HG03280 (cell line): ENCODE measurements around the gene ARIH2.
"Not testable (repeated sequence)": the region's sequence is repeated elsewhere in the genome, so short reads cannot be mapped to it uniquely, and the experiment has no call there.

Experiments used
- ATAC-seq: cut with Tn5 transposase; IDR thresholded peaks from one replicate; pipeline ENCODE4 v1.9.1; 2021; ENCODE audit warnings: mild to moderate bottlenecking, moderate library complexity; ENCODE audit not compliant: unreplicated experiment

Gene ARIH2

DNA sequence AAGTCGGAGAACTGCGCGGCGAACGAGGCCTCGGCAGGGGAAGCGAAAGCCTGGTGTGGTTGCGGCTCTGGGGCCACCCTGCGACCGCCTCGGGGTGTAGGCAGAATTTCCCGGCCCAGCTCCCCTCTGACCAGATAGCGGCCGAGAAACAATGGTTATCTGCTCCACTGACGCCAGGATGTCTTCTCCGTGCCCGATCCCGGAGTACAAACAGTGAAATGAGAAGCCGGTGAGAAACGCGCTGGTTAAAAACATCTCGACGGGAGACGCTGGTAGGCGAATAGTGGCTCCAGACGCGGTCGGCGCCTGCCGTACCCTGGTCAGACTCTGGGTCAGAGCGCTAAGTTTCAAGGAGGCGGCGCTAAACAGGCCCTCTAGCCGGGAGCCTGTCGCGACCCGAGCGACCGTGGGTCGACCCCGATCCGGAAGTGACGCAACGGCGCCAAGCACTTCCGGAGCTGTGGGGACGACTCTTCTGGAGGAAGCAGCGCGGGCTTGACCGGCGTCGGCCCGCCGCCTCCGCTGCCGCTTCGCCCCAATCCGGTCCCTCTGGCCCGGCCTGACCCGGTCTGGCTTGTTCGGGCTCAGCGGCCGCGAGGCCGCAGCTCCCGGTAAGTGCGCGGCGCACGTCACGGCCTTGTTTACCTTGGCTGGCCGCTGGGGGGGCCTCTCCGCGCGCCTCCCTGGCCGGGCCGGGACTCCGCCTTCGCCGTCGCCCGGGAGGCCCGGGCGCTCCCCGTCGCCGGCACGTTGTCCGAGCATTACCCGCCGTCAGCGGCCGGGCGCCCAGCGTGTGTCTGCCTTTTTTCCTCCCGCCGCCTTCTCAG is at the start of gene ARIH2:
Gene ARIH2, plus strand, starts transcription at position 455 of the 827 bp plus-strand sequence. CDS start 8,717 bp downstream, outside the sequence.
- ATAC-seq = peak; percentile 86

DNA sequence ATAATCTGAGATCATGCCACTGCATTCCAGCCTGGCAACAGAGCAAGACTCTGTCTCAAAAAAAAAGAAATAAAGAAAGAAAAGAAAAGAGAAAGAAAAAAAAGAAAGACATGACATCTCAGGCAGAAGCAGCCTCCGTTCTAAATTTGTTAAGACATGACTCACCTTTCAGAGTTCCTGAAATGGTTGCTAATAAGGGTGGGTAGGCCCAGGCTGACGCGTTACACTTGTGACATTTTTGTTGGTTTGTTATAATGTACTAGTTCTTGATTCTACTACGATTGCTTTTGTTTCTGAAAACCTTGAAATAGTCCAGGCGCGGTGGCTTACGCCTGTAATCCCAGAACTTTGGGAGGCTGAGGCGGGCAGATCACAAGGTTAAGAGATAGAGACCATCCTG is 41.0 kb upstream of the ARIH2 start:
- no peak for ATAC-seq

DNA sequence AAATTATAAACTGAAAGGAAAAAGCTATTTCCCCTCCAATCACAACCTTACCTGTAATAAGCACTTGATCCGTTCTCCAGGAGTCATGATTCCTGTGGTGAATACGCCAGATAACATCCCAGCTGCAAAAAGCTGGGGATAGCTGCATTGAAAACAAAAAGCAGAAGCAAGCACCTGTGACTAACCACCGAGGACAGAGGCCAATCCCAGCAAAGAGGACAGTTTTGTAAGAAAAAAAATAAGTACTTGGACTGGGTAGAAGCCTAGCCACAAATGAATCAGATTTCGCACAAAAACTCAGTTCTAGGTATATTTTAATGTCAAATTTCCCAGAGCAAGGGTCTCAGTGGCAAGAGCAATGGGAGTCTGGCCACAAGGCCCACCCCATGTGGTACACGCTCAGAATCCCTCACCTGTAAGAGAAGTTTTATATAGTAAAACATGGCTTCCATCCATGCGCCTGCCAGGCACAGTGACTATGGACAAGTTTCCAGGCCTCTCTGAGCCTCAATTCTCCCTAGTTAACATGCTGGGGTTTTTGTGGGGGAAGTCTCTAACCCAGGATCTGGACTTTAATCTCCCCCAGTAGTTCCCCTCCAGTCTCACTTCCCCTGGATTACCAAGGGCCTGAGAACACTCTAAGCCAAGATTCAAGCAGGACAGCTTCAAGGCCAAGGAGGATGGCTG is 39.2 kb upstream of the ARIH2 start:
- no peak for ATAC-seq

DNA sequence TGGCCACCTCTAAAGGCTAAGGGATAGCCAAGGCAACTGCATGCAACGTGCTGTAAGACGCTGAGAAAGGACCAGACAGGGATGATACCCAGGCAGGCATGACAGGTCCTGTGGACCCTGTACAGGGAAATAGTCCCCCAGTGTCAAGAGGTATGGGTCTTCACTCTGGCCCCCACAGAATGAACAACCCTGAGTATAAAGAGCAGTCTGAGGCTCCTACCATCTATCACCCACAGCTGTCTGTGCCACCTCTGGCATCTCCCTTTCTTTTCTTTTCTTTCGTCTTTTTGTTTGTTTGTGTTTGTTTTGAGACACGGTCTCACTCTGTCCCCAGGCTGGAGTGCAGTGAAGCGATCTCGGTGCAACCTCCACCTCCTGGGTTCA is 38.7 kb upstream of the ARIH2 start:
- ATAC-seq = no peak

DNA sequence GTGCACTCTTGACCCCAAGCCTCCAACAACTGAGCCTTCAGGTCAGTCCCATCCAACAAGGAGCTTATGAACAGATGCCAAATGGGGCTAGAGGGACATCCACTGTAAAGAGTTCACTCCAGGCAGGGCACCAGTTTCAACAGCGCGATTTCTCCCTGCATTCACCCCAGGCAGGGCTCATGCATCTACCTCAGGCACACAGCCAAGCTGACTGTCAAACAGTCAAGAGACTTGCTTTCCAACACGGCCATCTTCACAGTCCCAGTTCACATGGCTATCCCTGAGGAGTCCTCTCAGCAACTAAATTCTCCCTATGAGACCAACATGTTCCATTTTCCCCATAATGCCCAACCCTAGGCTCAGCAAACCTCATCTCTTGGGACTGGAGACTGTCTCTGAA is 37.6 kb upstream of the ARIH2 start:
- no peak for ATAC-seq

DNA sequence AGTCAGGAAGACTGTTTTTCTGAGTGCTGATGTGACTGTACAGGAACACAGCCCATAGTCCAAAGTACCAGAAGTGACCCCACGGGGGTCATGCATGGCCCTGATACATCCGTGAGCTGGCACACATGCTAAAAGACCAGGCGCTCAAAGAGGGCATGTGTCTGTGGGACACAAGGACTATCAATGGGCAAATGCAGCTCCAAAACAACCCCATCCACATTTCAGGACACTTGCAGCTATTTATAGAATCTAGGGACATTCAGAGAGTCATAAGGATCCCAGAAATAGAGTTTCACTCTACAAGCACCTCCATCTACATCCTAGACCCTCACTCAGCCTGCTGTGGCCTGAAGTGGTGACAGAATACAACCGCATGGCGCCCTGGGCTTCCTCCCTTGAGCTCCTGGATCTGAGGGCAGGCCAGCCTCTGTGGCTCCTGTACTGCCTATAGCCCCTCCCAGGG is 37.0 kb upstream of the ARIH2 start:
- ATAC-seq = no peak

DNA sequence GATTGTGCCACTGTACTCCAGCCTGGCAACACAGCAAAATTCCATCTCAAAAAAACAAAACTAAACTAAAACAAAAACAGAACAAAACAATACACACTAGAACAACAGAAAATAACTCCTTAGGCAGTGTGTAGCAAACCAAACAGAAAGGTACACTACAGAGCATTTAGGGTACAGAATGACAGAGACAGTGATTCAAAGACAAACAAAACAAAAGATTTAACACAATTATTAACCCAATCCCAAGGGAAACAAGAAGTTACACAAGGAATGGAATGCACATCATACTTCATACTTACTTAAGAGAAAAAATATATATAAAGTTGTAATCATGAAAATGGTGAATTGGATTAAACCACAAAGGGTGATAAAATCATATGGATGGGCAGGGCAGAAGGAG is 32.9 kb upstream of the ARIH2 start:
- no peak for ATAC-seq

DNA sequence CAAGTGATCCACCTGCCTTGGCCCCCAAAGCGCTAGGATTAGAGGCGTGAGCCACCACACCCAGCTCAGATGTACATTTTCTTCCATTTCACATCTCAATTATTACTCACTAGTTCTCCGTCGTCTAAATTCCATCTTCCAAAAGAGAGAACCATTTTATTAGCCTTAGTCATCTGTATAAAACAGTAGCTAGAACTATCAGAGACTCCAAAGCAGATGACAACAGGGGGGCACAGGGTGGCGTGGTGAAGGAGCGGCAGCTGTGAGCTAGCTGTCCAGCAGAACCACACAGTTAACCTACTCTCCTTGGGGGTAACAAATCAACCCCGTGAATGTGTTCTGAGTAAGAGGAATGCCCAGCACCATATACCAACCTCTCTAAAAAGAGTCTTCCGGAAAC is 27.0 kb upstream of the ARIH2 start:
- ATAC-seq = no peak

DNA sequence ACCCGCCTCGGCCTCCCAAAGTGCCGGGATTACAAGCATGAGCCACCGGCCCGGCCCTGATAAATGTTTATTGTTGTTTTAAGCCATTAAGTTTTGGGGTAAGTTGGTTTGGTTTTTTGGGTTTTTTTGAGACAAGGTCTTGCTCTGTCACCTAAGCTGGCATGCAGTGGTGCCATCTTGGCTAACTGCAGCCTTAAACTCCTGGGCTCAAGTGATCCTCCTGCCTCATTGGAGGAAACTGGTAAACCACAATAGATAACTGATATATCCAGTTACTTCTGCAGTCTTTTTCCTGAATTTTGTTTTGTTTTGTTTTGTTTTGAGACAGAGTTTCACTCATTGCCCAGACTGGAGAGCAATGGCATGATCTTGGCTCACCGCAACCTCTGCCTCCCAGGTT is 24.1 kb upstream of the ARIH2 start:
- ATAC-seq = no peak

DNA sequence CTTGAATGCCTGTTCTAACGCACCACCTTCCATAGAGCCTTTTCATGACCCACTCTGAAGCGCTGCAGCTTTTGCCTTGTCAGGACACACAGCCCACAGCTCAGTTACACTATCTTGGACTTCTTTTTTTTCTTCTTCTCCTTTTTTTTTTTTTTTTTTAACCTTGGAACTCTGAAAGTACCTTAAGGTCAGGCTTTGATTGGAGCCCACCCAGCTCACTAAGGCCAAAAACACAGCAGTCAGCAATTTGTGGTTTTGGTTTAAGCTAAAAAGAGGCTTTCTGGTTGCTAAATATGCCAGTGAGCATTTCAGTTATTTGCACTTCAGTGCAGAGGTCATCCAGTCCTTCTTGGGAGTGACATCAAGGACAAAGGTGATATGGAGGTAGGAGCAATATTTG is 21.7 kb upstream of the ARIH2 start:
- ATAC-seq = no peak

DNA sequence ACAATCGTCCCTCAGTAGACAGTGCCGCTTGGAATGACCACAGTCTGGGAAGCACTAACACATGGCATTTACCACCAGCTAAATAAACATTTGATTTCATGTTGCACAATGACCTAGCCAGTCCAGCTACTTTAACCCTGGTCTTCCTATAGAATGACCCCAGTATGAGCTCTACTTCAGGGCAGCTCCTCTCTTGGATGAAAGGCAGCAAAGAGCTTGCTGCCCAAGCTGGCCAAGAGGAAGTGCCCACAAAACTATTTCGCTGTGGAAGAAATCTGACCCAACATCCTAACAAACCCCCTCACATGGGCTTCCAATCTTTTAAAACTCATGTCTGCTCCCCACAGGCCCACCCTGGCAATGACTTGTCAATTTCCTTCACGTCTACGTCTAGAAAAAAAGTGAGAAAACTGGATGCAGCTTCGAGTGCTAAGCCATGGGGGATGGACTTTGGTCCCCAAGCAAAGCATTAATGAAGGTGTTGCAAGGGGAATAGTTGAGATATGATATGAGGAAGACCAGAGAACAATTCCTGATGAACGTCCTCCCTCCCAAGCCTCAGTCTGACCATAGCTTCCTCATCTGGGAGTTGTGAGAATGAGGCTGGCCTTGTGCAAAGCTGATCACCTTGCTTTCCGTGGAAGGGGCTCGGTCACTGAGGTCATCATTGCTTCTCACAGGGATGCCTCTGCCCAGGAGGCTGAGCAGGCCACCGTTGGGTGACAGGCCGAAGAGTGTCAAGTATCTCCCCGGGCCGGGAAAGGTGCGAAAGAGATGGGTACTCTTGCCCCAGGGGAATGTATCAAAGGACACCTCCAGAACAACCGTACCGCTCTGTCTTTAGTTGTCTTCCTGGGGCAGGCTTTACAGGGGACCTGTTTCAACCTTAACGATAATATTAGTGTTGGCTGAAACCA is 20.9 kb upstream of the ARIH2 start:
- ATAC-seq = peak; percentile 5

DNA sequence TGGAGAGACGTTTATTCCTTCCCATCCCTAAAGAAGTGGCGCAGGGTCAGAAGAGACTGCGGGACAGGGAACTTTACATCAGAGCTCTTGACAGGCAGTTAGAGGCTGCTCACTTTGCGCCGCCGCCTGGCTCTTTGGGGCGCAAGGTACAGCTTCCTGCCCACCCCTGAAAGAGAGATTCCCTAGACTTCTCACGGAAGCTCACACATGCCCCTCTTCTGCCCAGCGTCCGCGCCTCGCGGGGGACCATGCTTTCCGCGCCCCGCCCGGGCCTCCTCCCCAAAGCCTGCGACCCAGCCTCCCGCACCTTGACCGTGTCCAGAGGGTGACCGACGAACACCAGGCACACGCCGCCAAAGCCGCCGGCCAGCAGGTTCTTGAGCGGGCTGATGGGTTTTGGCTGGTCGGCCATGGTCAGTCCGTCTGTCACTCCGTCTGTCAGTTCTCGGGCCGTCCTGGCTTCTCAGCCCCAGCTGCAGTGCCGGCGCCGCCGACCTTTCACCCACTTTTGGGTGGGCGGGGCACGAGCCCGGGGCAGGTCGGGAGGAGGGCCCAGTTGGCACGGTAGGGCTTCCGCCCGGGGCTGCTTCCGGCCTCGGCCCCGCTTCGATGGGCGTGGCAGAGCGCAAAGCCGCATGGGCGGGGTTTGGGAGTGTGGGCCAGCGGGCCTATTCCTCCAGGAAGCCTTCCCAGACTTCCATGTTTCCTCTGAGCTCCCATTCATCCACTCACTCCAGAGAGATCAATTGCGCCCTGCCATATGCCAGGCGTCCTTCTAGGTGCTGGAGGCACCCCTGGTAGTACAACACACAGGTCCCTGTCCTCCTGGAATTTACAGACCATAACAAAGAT is 20.0 kb upstream of the ARIH2 start, which contains the start of gene SLC25A20:
Gene SLC25A20, minus strand, starts transcription at position 500 of the 852 bp plus-strand sequence. Its CDS starts 88 bp downstream, at position 412.
- ATAC-seq = peak; percentile 88

DNA sequence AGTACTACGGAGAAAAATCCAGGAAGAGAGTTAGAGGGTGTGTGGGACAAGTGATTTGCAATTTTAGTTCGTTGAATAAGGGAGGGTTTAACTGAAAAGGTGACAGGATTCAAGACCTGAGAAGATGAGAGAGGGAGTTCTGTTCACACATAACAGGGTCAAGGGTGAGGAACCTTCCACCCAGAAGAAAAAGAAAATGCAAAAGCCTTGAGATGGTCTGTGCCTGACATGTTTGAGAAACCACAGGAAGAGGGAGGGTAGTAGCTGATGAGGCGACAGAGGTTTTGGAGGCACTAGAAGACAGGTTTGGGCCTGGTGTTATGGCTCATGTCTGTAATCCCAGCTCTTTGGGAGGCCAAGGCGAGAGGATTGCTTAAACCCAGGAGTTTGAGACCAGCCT is 19.4 kb upstream of the ARIH2 start:
- ATAC-seq = peak; percentile 2

DNA sequence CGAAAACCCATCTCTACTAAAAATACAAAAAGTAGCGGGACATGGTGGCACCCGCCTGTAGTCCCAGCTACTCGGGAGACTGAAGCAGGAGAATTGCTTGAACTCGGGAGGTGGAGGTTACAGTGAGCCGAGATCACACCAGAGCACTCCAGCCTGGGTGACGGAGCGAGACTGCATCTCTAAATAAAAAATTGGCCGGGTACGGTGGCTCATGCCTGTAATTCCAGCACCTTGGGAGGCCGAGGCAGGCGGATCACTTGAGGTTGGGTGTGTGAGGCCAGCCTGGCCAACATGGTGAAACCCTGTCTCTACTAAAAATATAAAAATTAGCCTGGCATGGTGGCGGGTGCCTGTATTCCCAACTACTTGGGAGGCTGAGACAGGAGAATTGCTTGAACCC is 11.6 kb upstream of the ARIH2 start:
- not testable (repeated sequence) for ATAC-seq

DNA sequence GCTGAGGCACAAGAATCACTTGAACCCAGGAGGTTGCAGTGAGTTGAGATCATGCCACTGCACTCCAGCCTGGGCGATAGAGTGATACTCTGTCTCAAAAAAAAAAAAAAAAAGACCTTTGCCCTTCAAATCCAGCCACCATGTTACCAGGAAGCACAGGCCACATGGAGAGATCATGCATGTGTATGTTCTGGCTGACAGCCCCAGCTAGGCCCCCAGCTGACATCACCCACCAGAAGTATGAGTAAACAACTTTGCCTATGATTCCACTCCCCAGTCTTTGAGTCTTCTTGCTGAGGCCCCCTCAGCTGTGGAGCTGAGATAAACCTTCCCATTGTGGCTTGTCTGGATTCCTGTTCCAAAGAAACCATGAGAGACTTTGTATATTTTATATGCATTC is 3.3 kb upstream of the ARIH2 start:
- ATAC-seq = no peak

DNA sequence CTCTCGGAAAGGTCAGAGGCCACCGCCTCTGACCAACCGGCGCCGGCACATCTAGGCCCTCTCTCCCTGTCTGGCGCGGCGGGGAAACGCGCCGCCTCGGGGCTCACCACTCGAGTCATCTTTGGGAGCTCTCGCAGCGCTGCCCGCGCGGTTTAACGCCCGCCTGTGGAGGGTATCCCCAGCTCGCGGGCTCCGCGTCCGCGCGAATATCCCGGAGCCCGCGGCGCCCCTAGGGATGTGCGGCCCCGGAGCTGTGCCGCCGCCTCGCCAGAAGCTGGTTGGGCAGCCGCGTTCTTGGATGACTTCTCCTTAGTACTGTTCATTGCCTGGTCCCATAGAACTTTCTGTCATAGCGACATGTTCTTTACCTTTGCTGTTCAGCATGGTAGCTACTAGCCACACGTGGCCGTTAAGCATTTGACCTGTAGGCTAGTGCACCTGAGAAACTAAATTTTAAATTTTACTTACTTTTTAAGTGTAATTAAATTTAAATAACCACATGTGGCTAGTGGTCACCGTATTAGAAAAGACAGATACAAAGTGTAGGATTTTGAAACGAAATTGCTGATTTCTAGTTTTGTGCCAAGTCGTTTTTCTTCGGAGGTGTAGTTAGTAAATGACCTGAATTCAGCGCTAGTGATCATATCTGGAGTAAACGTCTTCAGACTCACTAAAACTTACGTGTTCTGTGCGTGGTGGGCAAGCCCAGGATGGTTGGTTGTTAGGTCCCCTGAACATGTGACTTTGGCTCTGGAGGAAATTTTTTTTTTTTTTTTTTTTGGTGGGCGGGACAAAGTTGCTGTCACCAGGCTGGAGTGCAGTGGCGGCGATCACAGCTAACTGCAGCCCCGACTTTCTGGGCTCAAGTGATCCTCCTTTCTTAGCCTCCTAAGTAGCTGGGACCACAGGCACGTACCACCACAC is 835 bp downstream of the ARIH2 start:
- no peak for ATAC-seq

DNA sequence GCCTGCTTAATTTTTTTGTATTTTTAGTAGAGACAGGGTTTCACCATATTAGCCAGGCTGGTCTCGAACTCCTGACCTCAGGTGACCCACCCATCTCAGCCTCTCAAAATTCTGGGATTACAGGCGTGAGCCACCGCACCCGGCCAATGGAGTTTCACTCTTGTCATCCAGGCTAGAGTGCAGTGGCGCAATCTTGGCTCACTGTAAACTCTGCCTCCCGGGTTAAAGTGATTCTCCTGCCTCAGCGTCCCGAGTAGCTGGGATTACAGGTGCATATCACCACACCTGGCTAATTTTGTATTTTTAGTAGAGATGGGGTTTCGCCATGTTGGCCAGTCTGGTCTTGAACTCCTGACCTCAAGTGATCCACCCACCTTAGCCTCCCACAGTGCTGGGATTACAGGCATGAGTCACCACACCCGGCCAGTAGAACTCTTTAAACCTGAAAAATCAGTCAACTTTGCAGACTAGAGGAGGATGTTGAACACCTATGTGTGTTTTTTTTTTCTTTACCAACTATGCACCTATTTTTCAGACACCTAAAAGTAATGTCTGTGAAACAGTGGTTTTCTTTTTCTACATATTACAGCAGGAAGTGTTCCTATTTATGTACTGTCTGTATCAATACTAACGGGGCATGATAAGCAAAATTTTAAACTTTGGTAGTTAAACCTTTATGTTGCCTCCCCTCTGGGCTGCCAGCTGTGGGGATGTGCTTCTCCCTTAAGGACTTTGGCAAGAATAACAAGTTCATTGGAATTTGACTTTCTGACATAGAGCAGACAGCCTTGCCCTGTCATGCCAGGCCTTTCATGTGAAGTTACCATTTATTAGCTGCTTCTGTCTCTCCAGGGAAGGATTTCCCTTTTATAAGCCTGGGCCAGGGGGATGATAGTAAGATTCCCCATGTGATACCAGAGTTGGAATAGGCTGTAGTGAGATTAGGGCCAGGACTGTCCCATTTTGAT is 8.1 kb downstream of the ARIH2 start:
- no peak for ATAC-seq

DNA sequence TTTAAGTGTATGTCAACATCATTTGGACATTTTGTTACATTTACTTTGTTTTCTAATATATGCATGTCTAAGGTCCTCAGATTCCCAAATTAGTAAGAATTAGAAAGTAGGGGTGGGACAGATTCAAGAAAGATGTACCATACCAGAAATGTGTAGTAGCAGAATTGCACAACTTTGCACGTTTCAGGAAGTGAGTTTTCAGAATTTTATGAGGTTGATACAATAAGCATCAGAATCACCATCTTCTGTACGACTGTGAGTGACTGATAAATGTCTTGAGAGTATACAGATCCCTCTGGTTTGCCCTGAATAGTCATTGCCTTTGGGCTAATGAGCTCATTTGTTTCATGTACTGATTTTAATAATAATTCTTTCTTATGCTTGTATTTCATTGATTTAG is 9.3 kb downstream of the ARIH2 start:
- ATAC-seq = no peak
